ENCODE results near the gene CSF1R. TPM values are rescaled to one million over a fixed set of nuclear protein-coding genes. Genes with fewer than 3 reads are reported as not detected.

The CSF1R gene
- total and polyA plus RNA-seq, 10 donors: 23.1 to 429 (median 291) TPM

- intact Hi-C loops (cut with DNase I; ENCODE audit: low total_unique reads): no loop called here
- WGBS, 5 donors: 54 to 67% (median 64%) methylated on average over 2 of the region's 2 CpGs
- peak overlapping the region in 3 of 8 donors; percentile 38 to 65 (median 39) for H3K27ac ChIP-seq
- no peak overlapping the region for H3K4me3 ChIP-seq
- H3K27me3 ChIP-seq (replicated peaks in 1 of 7): peaks cover 0 to 4% (median 0%) of the 10 kb centered on the region in 7 donors
- TF ChIP-seq POLR2AphosphoS5 (IDR thresholded peaks at IDR 0.05) (no peak), POLR2A (IDR thresholded peaks at IDR 0.05) (no peak), CTCF (IDR thresholded peaks at IDR 0.05 in 8 of 11, conservative IDR thresholded peaks at IDR 0.05 in 3 of 11) (no peak)
- no peak for DNase-seq
- H3K9me3 ChIP-seq: no peaks in the 10 kb centered on the region
- peaks cover 0 to 76% (median 13%) of the 10 kb centered on the region in 6 donors for H3K4me1 ChIP-seq
- H3K36me3 ChIP-seq: peaks cover 0 to 31% (median 0%) of the 10 kb centered on the region in 6 donors
Observed at GRCh38 chr5:150066901-150067396, 19.4 kb downstream of the CSF1R start.

- H3K4me1 ChIP-seq: peaks cover 0 to 78% (median 13%) of the 10 kb centered on the region in 6 donors
- H3K9me3 ChIP-seq: no peaks in the 10 kb centered on the region
- peaks cover 0 to 4% (median 0%) of the 10 kb centered on the region in 7 donors for H3K27me3 ChIP-seq (replicated peaks in 1 of 7)
- peaks cover 0 to 34% (median 0%) of the 10 kb centered on the region in 6 donors for H3K36me3 ChIP-seq
- peak overlapping the region in 3 of 8 donors; percentile 38 to 65 (median 39) for H3K27ac ChIP-seq
- TF ChIP-seq CTCF (IDR thresholded peaks at IDR 0.05 in 8 of 11, conservative IDR thresholded peaks at IDR 0.05 in 3 of 11) (no peak), POLR2AphosphoS5 (IDR thresholded peaks at IDR 0.05) (no peak), POLR2A (IDR thresholded peaks at IDR 0.05) (no peak)
- no peak for DNase-seq
- WGBS, 5 donors: 85 to 88% (median 87%) methylated on average over 5 of the region's 5 CpGs
- intact Hi-C loops (cut with DNase I; ENCODE audit: low total_unique reads): no loop called here
- no peak overlapping the region for H3K4me3 ChIP-seq
Observed at GRCh38 chr5:150066436-150066835, 19.9 kb downstream of the CSF1R start.

- Histone ChIP-seq H3K4me1 (peaks cover 0 to 78% (median 13%) of the 10 kb centered on the region in 6 donors), H3K27me3 (replicated peaks in 1 of 7) (peaks cover 0 to 4% (median 0%) of the 10 kb centered on the region in 7 donors), H3K4me3 (no peak overlapping the region), H3K27ac (peak overlapping the region in 3 of 8 donors; percentile 39 to 65 (median 54)), H3K9me3 (no peaks in the 10 kb centered on the region), H3K36me3 (peaks cover 0 to 38% (median 0%) of the 10 kb centered on the region in 6 donors)
- WGBS, 5 donors: 46 to 63% (median 55%) methylated on average over 10 of the region's 10 CpGs
- intact Hi-C loops (cut with DNase I; ENCODE audit: low total_unique reads): no loop called here
- peak in 1 of 3 donors; percentile 45 for TF ChIP-seq POLR2AphosphoS5 (IDR thresholded peaks at IDR 0.05)
- no peak for TF ChIP-seq CTCF (IDR thresholded peaks at IDR 0.05 in 8 of 11, conservative IDR thresholded peaks at IDR 0.05 in 3 of 11)
- peak; percentile 64 for DNase-seq
Observed at GRCh38 chr5:150065886-150066285, 20.5 kb downstream of the CSF1R start.

DNA sequence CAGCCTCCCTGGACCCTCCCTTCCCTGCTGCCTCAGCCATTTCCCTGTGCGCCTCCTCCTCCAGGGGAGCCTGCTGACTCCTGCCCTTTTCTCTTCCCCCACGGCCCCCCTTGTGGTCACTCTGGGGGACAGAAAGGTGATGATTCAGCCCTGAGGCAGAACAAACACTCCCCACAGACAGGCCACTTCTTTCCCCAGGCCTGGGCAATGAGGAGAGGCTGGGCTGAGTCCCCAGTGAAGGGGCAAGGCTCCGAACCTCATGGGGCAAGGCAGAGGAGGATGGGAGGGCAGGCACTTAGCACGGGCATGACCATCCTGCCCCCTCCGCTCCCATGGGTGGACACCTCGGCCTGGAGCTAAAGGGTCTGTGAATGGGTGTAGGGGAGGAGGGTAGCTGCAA lies 21.0 kb downstream of the CSF1R start:
- H3K9me3 ChIP-seq: no peaks in the 10 kb centered on the region
- peaks cover 0 to 74% (median 13%) of the 10 kb centered on the region in 6 donors for H3K4me1 ChIP-seq
- no peak overlapping the region for H3K4me3 ChIP-seq
- peak overlapping the region in 3 of 8 donors; percentile 39 to 65 (median 54) for H3K27ac ChIP-seq
- DNase-seq: peak; percentile 78
- TF ChIP-seq POLR2AphosphoS5 (IDR thresholded peaks at IDR 0.05): peak; percentile 63 to 69 (median 69)
- TF ChIP-seq CTCF (IDR thresholded peaks at IDR 0.05 in 8 of 11, conservative IDR thresholded peaks at IDR 0.05 in 3 of 11): no peak
- peaks cover 0 to 4% (median 0%) of the 10 kb centered on the region in 7 donors for H3K27me3 ChIP-seq (replicated peaks in 1 of 7)
- H3K36me3 ChIP-seq: peaks cover 0 to 38% (median 0%) of the 10 kb centered on the region in 6 donors
- 64 to 77% (median 70%) methylated on average over 6 of the region's 6 CpGs for WGBS, 5 donors
- intact Hi-C loops (cut with DNase I; ENCODE audit: low total_unique reads): no loop called here

All from spleen (tissue), 11 donors.